H54 (cell line): Measurements from ENCODE around the gene POU3F2.
A peak's percentile ranks its signal among the peaks of the same experiment; 100 is the strongest.

ENCODE experiments used
- DNase-seq: peaks from one replicate; pipeline ENCODE4 v3.0.0; 2011; ENCODE audit warnings: low spot score, mixed read lengths; ENCODE audit not compliant: insufficient read length
- FAIRE-seq: peaks from 3 replicates; lab custom pipeline; 2011; peaks lifted over from hg19 to GRCh38; lab: Jason Lieb, UNC
- POLR2A ChIP-seq: IDR thresholded peaks from 2 replicates; pipeline ENCODE4 v1.6.1; 2011; ENCODE audit warnings: low read depth, mild to moderate bottlenecking, low read length

The POU3F2 gene

GRCh38 chr6:98834060-98835031 lies at the start of gene POU3F2:
TSS of gene POU3F2 (plus strand) at chr6:98834574. CDS start at chr6:98834874, 300 bp downstream.
- DNase-seq (peak; percentile 84), FAIRE-seq (no peak)
- no peak for TF ChIP-seq POLR2A

GRCh38 chr6:98787435-98787834 lies 46.9 kb upstream of the POU3F2 start:
- TF ChIP-seq POLR2A: no peak
- FAIRE-seq (no peak), DNase-seq (no peak)

GRCh38 chr6:98787961-98788360 lies 46.4 kb upstream of the POU3F2 start:
- FAIRE-seq (no peak), DNase-seq (no peak)

GRCh38 chr6:98794307-98794842 lies 40.0 kb upstream of the POU3F2 start:
- FAIRE-seq (no peak), DNase-seq (no peak)
- no peak for TF ChIP-seq POLR2A

More at GRCh38 chr6:98787961-98788360, 46.4 kb upstream of the POU3F2 start:
- TF ChIP-seq POLR2A: no peak

- DNase-seq (no peak), FAIRE-seq (no peak)
- no peak for TF ChIP-seq POLR2A
Measured at GRCh38 chr6:98797217-98797994, 37.0 kb upstream of the POU3F2 start.

GRCh38 chr6:98800866-98801265 lies 33.5 kb upstream of the POU3F2 start:
- no peak for TF ChIP-seq POLR2A
- no peak for FAIRE-seq
- no peak for DNase-seq

- TF ChIP-seq POLR2A: no peak
- DNase-seq (no peak), FAIRE-seq (peak; percentile 41)
Measured at GRCh38 chr6:98808541-98809210, 25.7 kb upstream of the POU3F2 start.

GRCh38 chr6:98812220-98812619 lies 22.2 kb upstream of the POU3F2 start:
- DNase-seq (no peak), FAIRE-seq (no peak)
- TF ChIP-seq POLR2A: no peak

- DNase-seq: no peak
- no peak for TF ChIP-seq POLR2A
- FAIRE-seq: no peak
Measured at GRCh38 chr6:98816799-98817198, 17.6 kb upstream of the POU3F2 start.

GRCh38 chr6:98821756-98822405 lies 12.5 kb upstream of the POU3F2 start:
- no peak for TF ChIP-seq POLR2A
- DNase-seq (no peak), FAIRE-seq (no peak)

GRCh38 chr6:98823428-98824161 lies 10.8 kb upstream of the POU3F2 start:
- FAIRE-seq: no peak
- DNase-seq: no peak
- TF ChIP-seq POLR2A: no peak

GRCh38 chr6:98824162-98824901 lies 10.0 kb upstream of the POU3F2 start:
- no peak for DNase-seq
- no peak for TF ChIP-seq POLR2A
- FAIRE-seq: no peak
